HepG2 (cell line): ENCODE results near the gene SCYGR4. TPM values are rescaled to one million over a fixed set of nuclear protein-coding genes. Genes with fewer than 3 reads are reported as not detected.

ENCODE experiments used
- ATAC-seq: fragments of 200-7000 bp; cut with Tn5 transposase; 3 replicates; pipeline ENCODE4 v1.9.1; 2020; ENCODE audit warnings: mild to moderate bottlenecking, moderate library complexity
- BruUV-seq: library from RNA; stranded (reverse); fragments of 400-500 nt; replicated peaks from 2 replicates; lab custom pipeline; 2021; lab: Mats Ljungman, UMichigan
- CTCF ChIA-PET: fragments of 300-600 bp; formaldehyde crosslinking; extraction: SDS; loops from one replicate; lab custom pipeline; 2021; ENCODE audit warnings: low total read pairs, inconsistent platforms, low intra/inter-chr PET ratio; lab: Yijun Ruan, JAX
- POLR2A ChIA-PET: fragments of 350-600 bp; sonication (Branson Sonifier 250); formaldehyde crosslinking; loops from one replicate; lab custom pipeline; 2020; ENCODE audit warnings: antibody characterized with exemption, inconsistent platforms; lab: Yijun Ruan, JAX
- DNase-seq: peaks from one replicate; pipeline ENCODE4 v3.0.0-alpha.2; 2015; ENCODE audit warnings: low spot score
- FAIRE-seq: peaks from 3 replicates; lab custom pipeline; 2011; peaks lifted over from hg19 to GRCh38; lab: Jason Lieb, UNC
- H2AFZ ChIP-seq: one replicate; pipeline ENCODE4 v1.6.1; 2011; ENCODE audit warnings: low read length, inconsistent platforms
- H3K27ac ChIP-seq: fragments of 300-600 bp; 3 replicates; pipeline ENCODE4 v1.8.0; 2011; ENCODE audit warnings: mixed run types, mild to moderate bottlenecking, mixed read lengths, low read length, inconsistent platforms; ENCODE audit not compliant: insufficient read depth; ENCODE audit errors: extremely low read length
- H3K27me3 ChIP-seq, 2 experiments: fragments of 200-600 bp in 1 of 2; 2 replicates in 1 of 2; 3 replicates in 1 of 2; pipeline versions ENCODE4 v1.6.0 to v1.8.0; 2011; ENCODE audit warnings: low read length in 2 of 2, mild to moderate bottlenecking in 2 of 2, moderate library complexity in 2 of 2, inconsistent platforms in 1 of 2; ENCODE audit not compliant: insufficient read depth in 2 of 2, control insufficient read depth in 1 of 2
- H3K36me3 ChIP-seq, 2 experiments: fragments of 200-600 bp in 1 of 2; replicated peaks in 1 of 2; 2 replicates in 1 of 2; 3 replicates in 1 of 2; pipeline versions ENCODE4 v1.5.1 to v1.8.0; 2011; ENCODE audit warnings: low read length in 2 of 2, inconsistent platforms in 1 of 2; ENCODE audit not compliant: insufficient read depth in 2 of 2, control insufficient read depth in 1 of 2
- H3K4me1 ChIP-seq: 2 replicates; pipeline ENCODE4 v1.5.1; 2012; ENCODE audit warnings: low read length, inconsistent platforms; ENCODE audit not compliant: insufficient read depth
- H3K4me2 ChIP-seq: 2 replicates; pipeline ENCODE4 v1.6.0; 2011; ENCODE audit warnings: low read depth, low read length, inconsistent platforms
- H3K4me3 ChIP-seq, 3 experiments: fragments of 200-600 bp in 1 of 3; sonication (generic), shearing (Covaris generic) in 1 of 3; replicated peaks in 1 of 3; 2 replicates each; pipeline ENCODE4 v1.5.1; 2011 to 2016; ENCODE audit warnings: low read length in 3 of 3, inconsistent platforms in 2 of 3, low read depth in 2 of 3, mild to moderate bottlenecking in 2 of 3, control low read depth in 1 of 3, mixed read lengths in 1 of 3; ENCODE audit not compliant: insufficient read depth in 1 of 3
- H3K79me2 ChIP-seq: one replicate; pipeline ENCODE4 v1.6.1; 2011; ENCODE audit warnings: low read length, inconsistent platforms; ENCODE audit not compliant: insufficient read depth
- H3K9ac ChIP-seq: 2 replicates; pipeline ENCODE4 v1.6.0; 2011; ENCODE audit warnings: mild to moderate bottlenecking, low read depth, low read length, inconsistent platforms; ENCODE audit not compliant: insufficient read depth
- H3K9me3 ChIP-seq: 2 replicates; pipeline ENCODE4 v1.5.1; 2012; ENCODE audit warnings: mild to moderate bottlenecking, low read length
- H4K20me1 ChIP-seq: 2 replicates; pipeline ENCODE4 v1.6.0; 2011; ENCODE audit warnings: inconsistent platforms, mild to moderate bottlenecking, low read length, moderate library complexity; ENCODE audit not compliant: insufficient read depth
- HNRNPH1 ChIP-seq: fragments of 200-400 bp; formaldehyde crosslinking; optimal IDR thresholded peaks from 2 replicates; pipeline ENCODE3; 2017; ENCODE audit warnings: mild to moderate bottlenecking, low read depth, low read length
- MEF2D ChIP-seq: sonication (generic); formaldehyde crosslinking; IDR thresholded peaks from 2 replicates; pipeline ENCODE4 v1.5.1; 2020; ENCODE audit warnings: mild to moderate bottlenecking, missing genetic modification reagents
- NCOA2 ChIP-seq: sonication (generic); formaldehyde crosslinking; IDR thresholded peaks from 2 replicates; pipeline ENCODE4 v1.8.0; 2022; ENCODE audit warnings: inconsistent platforms
- NFATC3 ChIP-seq: sonication (generic); formaldehyde crosslinking; IDR thresholded peaks from 2 replicates; pipeline ENCODE4 v1.5.1; 2020; ENCODE audit warnings: mild to moderate bottlenecking, missing genetic modification reagents
- NFE2L1 ChIP-seq: sonication (generic); formaldehyde crosslinking; IDR thresholded peaks from 2 replicates; pipeline ENCODE4 v1.4.0; 2020; ENCODE audit warnings: missing genetic modification reagents, mild to moderate bottlenecking, borderline replicate concordance
- NFE2L2 ChIP-seq: fragments of 150-350 bp; IDR thresholded peaks from 2 replicates; pipeline ENCODE4 v1.6.1; 2014; ENCODE audit warnings: low read length
- RFX5 ChIP-seq: IDR thresholded peaks from 2 replicates; pipeline ENCODE4 v1.6.1; 2011; ENCODE audit warnings: low read depth, low read length, improper control_type of control experiment
- RFXAP ChIP-seq: sonication (generic); formaldehyde crosslinking; IDR thresholded peaks from 2 replicates; pipeline ENCODE4 v1.4.0; 2020; ENCODE audit warnings: missing genetic modification reagents, borderline replicate concordance
- SIN3B ChIP-seq: fragments of 150-350 bp; IDR thresholded peaks from 2 replicates; pipeline ENCODE4 v1.6.1; 2014; ENCODE audit warnings: low read length
- SNAPC5 ChIP-seq: sonication (generic); formaldehyde crosslinking; IDR thresholded peaks from 2 replicates; pipeline ENCODE4 v1.8.1; 2023; ENCODE audit warnings: mild to moderate bottlenecking, missing genetic modification reagents, borderline replicate concordance
- SP2 ChIP-seq: sonication (generic); formaldehyde crosslinking; IDR thresholded peaks from 2 replicates; pipeline ENCODE4 v1.5.1; 2020; ENCODE audit warnings: mild to moderate bottlenecking, missing genetic modification reagents
- SSRP1 ChIP-seq: IDR thresholded peaks from 2 replicates; pipeline ENCODE4 v1.6.1; 2016; ENCODE audit warnings: control low read depth
- TCF7L2 ChIP-seq: IDR thresholded peaks from 2 replicates; pipeline ENCODE4 v1.6.1; 2011; ENCODE audit warnings: mild to moderate bottlenecking, low read depth, low read length, moderate library complexity
- U2AF1 ChIP-seq: fragments of 200-400 bp; formaldehyde crosslinking; optimal IDR thresholded peaks from 2 replicates; pipeline ENCODE3; 2017; ENCODE audit warnings: mild to moderate bottlenecking, low read depth, low read length
- ZNF552 ChIP-seq: sonication (generic); formaldehyde crosslinking; IDR thresholded peaks from 2 replicates; pipeline ENCODE4 v1.9.0; 2022; ENCODE audit warnings: missing genetic modification reagents, mild to moderate bottlenecking, borderline replicate concordance
- ZSCAN22 ChIP-seq: sonication (generic); formaldehyde crosslinking; IDR thresholded peaks from 2 replicates; pipeline ENCODE4 v1.4.0; 2020; ENCODE audit warnings: mild to moderate bottlenecking, missing genetic modification reagents
- WGBS: methylation state at CpG from one replicate; pipeline ENCODE4 v1.1.6; 2017; ENCODE audit warnings: low lambda C conversion rate; 5-methylcytosine and 5-hydroxymethylcytosine counted together
- in situ Hi-C: cut with HindIII; loops from 2 replicates; pipeline ENCODE4 v1.10.0; 2017; ENCODE audit warnings: low pct_unique_long_range_greater_than_20kb; ENCODE audit not compliant: extremely low pct_ligation_motif_present
- intact Hi-C: fragments of 100-400 bp; cut with micrococcal nuclease; formaldehyde crosslinking; loops from one replicate; pipeline ENCODE4 v1.10.0; 2022; ENCODE audit not compliant: unreplicated experiment
- polyA plus RNA-seq, 8 experiments: library from polyadenylated mRNA; depleted of rRNA in 3 of 8; stranded (reverse) in 7 of 8; unstranded in 1 of 8; fragments of >200 nt; fragmentation: Illumina TruSeq in 4 of 8; extraction: Trizol in 4 of 8; gene quantifications; 2 replicates each; pipeline versions ENCODE4 v1.2.1 to v1.2.3, GENCODE V29; 2011 to 2016; ENCODE audit warnings: low read depth in 4 of 8, missing spikeins in 1 of 8, mixed read lengths in 1 of 8; ENCODE audit not compliant: insufficient read depth in 1 of 8
- total RNA-seq, 5 experiments: library from RNA; depleted of rRNA; stranded (reverse); fragments of >200 nt; fragmentation: Illumina TruSeq; extraction: Trizol; gene quantifications; 2 replicates each; pipeline ENCODE4 v1.2.3, GENCODE V29; 2016; ENCODE audit warnings: low read depth in 1 of 5

The SCYGR4 gene
- total and polyA plus RNA-seq, 2 of the 13 experiments (the other 11 are each of a cell fraction or from before 2014, with no cell fraction given) = not detected

GRCh38 chr2:227602358-227602757 is 14.9 kb upstream of the SCYGR4 start:
- Histone ChIP-seq H3K27ac (no peak overlapping the region), H3K79me2 (no peaks in the 10 kb centered on the region), H3K4me3 (no peak overlapping the region), H3K4me1 (peaks cover 7% of the 10 kb centered on the region; the same call in 1 of the 2 replicates), H3K9ac (no peak overlapping the region), H3K9me3 (no peaks in the 10 kb centered on the region), H3K36me3 (no peaks in the 10 kb centered on the region)
- DNase-seq (no peak), FAIRE-seq (no peak), ATAC-seq (no peak)
- intact Hi-C loops = no loop called here
- POLR2A ChIA-PET = no interaction called here
- BruUV-seq = no TSS peak
- CTCF ChIA-PET = no interaction called here
- in situ Hi-C loops = no loop called here
- WGBS = 38% methylated on average over 3 of the region's 3 CpGs
- TF ChIP-seq U2AF1 (no peak), RFX5 (no peak), NFE2L1 (CRISPR knock-in tag) (no peak), SIN3B (no peak), SSRP1 (no peak), ZNF552 (CRISPR knock-in tag) (no peak), ZSCAN22 (CRISPR knock-in tag) (no peak), SNAPC5 (CRISPR knock-in tag) (no peak), HNRNPH1 (no peak), NFE2L2 (no peak), TCF7L2 (no peak), SP2 (CRISPR knock-in tag) (no peak), MEF2D (CRISPR knock-in tag) (no peak), NCOA2 (no peak), NFATC3 (CRISPR knock-in tag) (no peak), RFXAP (CRISPR knock-in tag) (no peak)
- TF ChIP-seq, all 625 proteins: peak for 0
- H3K4me2 ChIP-seq = no peak overlapping the region
- no peaks in the 10 kb centered on the region for H4K20me1 ChIP-seq
- H3K27me3 ChIP-seq = no peaks in the 10 kb centered on the region; a peak in 1 of 5 replicates
- no peak overlapping the region for H2AFZ ChIP-seq
